HepG2 (cell line): Measurements from ENCODE around the gene POLRMT. TPM values are rescaled to one million over a fixed set of nuclear protein-coding genes. Genes with fewer than 3 reads are reported as not detected.

Experiments
- ADNP ChIP-seq: sonication (generic); formaldehyde crosslinking; IDR thresholded peaks from 2 replicates; pipeline ENCODE4 v1.4.0; 2020; ENCODE audit warnings: missing genetic modification reagents
- AHR ChIP-seq: IDR thresholded peaks from 2 replicates; pipeline ENCODE4 v1.6.1; 2018; ENCODE audit warnings: missing genetic modification reagents, missing compliant biosample characterization
- FIP1L1 ChIP-seq: fragments of 200-400 bp; formaldehyde crosslinking; IDR thresholded peaks from 2 replicates; pipeline ENCODE4 v1.6.1; 2018; ENCODE audit warnings: low read depth, mild to moderate bottlenecking, low read length, moderate library complexity, borderline replicate concordance; ENCODE audit not compliant: insufficient read depth
- FOSL2 ChIP-seq: sonication (generic); formaldehyde crosslinking; IDR thresholded peaks from 2 replicates; pipeline ENCODE4 v1.4.0; 2020; ENCODE audit warnings: missing genetic modification reagents
- FOXA1 ChIP-seq, 2 experiments: fragments of 450-650 bp in 1 of 2; sonication (generic) in 1 of 2; formaldehyde crosslinking in 1 of 2; IDR thresholded peaks; 2 replicates each; pipeline versions ENCODE4 v1.4.0 to v1.6.1; 2016 to 2020; ENCODE audit warnings: missing genetic modification reagents in 1 of 2
- GABPA ChIP-seq, 2 experiments: IDR thresholded peaks; 2 replicates each; pipeline ENCODE4 v1.6.1; 2011 to 2016; ENCODE audit warnings: low read depth in 2 of 2, low read length in 1 of 2, missing biosample characterization in 1 of 2, missing genetic modification characterization in 1 of 2
- KDM5B ChIP-seq: sonication (generic); formaldehyde crosslinking; IDR thresholded peaks from 2 replicates; pipeline ENCODE4 v1.4.0; 2020; ENCODE audit warnings: missing genetic modification reagents, mild to moderate bottlenecking, borderline replicate concordance
- KMT2A ChIP-seq: sonication (generic); formaldehyde crosslinking; IDR thresholded peaks from 2 replicates; pipeline ENCODE4 v1.4.0; 2020; ENCODE audit warnings: missing genetic modification reagents
- MATR3 ChIP-seq: sonication (generic); formaldehyde crosslinking; IDR thresholded peaks from 2 replicates; pipeline ENCODE4 v1.4.0; 2020; ENCODE audit warnings: missing genetic modification reagents
- MYNN ChIP-seq: sonication (generic); formaldehyde crosslinking; IDR thresholded peaks from 2 replicates; pipeline ENCODE4 v1.4.0; 2020; ENCODE audit warnings: mild to moderate bottlenecking, low read depth, missing genetic modification reagents
- PCBP1 ChIP-seq: fragments of 200-400 bp; formaldehyde crosslinking; IDR thresholded peaks from 2 replicates; pipeline ENCODE4 v1.6.1; 2017; ENCODE audit warnings: mild to moderate bottlenecking, low read depth, low read length, borderline replicate concordance
- PHF8 ChIP-seq: sonication (generic); formaldehyde crosslinking; IDR thresholded peaks from 2 replicates; pipeline ENCODE4 v1.5.0; 2020; ENCODE audit warnings: missing genetic modification reagents
- SMC3 ChIP-seq: IDR thresholded peaks from 2 replicates; pipeline ENCODE4 v1.6.1; 2011; ENCODE audit warnings: low read length, improper control_type of control experiment
- ZMYM2 ChIP-seq: sonication (generic); formaldehyde crosslinking; IDR thresholded peaks from 2 replicates; pipeline ENCODE4 v1.8.0; 2022; ENCODE audit warnings: mild to moderate bottlenecking, missing genetic modification reagents
- ZNF317 ChIP-seq: sonication (generic); formaldehyde crosslinking; IDR thresholded peaks from 2 replicates; pipeline ENCODE4 v1.5.0; 2020; ENCODE audit warnings: mild to moderate bottlenecking, missing genetic modification reagents
- ZNF564 ChIP-seq: sonication (generic); formaldehyde crosslinking; IDR thresholded peaks from 2 replicates; pipeline ENCODE4 v1.8.1; 2023; ENCODE audit warnings: mild to moderate bottlenecking, missing genetic modification reagents
- ZNF607 ChIP-seq: sonication (generic); formaldehyde crosslinking; IDR thresholded peaks from 2 replicates; pipeline ENCODE4 v1.5.1; 2020; ENCODE audit warnings: missing genetic modification reagents, mild to moderate bottlenecking, borderline replicate concordance
- ZNF747 ChIP-seq: sonication (generic); formaldehyde crosslinking; IDR thresholded peaks from 2 replicates; pipeline ENCODE4 v1.8.1; 2023; ENCODE audit warnings: missing genetic modification reagents, mild to moderate bottlenecking, borderline replicate concordance
- ZNF777 ChIP-seq: sonication (generic); formaldehyde crosslinking; IDR thresholded peaks from 2 replicates; pipeline ENCODE4 v1.4.0; 2020; ENCODE audit warnings: missing genetic modification reagents
- ZNF879 ChIP-seq: sonication (generic); formaldehyde crosslinking; IDR thresholded peaks from 2 replicates; pipeline ENCODE4 v1.8.1; 2023; ENCODE audit warnings: missing genetic modification reagents
- polyA plus RNA-seq, 8 experiments: library from polyadenylated mRNA; depleted of rRNA in 3 of 8; stranded (reverse) in 7 of 8; unstranded in 1 of 8; fragments of >200 nt; fragmentation: Illumina TruSeq in 4 of 8; extraction: Trizol in 4 of 8; gene quantifications; 2 replicates each; pipeline versions ENCODE4 v1.2.1 to v1.2.3, GENCODE V29; 2011 to 2016; ENCODE audit warnings: low read depth in 4 of 8, missing spikeins in 1 of 8, mixed read lengths in 1 of 8; ENCODE audit not compliant: insufficient read depth in 1 of 8
- total RNA-seq, 5 experiments: library from RNA; depleted of rRNA; stranded (reverse); fragments of >200 nt; fragmentation: Illumina TruSeq; extraction: Trizol; gene quantifications; 2 replicates each; pipeline ENCODE4 v1.2.3, GENCODE V29; 2016; ENCODE audit warnings: low read depth in 1 of 5
- TF ChIP-seq, protein P1 (sequence below): sonication (generic); formaldehyde crosslinking; IDR thresholded peaks from 2 replicates; pipeline ENCODE4 v1.8.1; 2023; ENCODE audit warnings: mild to moderate bottlenecking, inconsistent platforms, moderate library complexity, missing genetic modification reagents, borderline replicate concordance
- TF ChIP-seq, protein P2 (sequence below): sonication (generic); formaldehyde crosslinking; IDR thresholded peaks from 2 replicates; pipeline ENCODE4 v1.5.1; 2020; ENCODE audit warnings: mild to moderate bottlenecking, missing genetic modification reagents, moderate library complexity
- TF ChIP-seq, protein P3 (sequence below): sonication (generic); formaldehyde crosslinking; conservative IDR thresholded peaks from 2 replicates; pipeline ENCODE4 v1.4.0; 2020; ENCODE audit warnings: missing genetic modification reagents
- TF ChIP-seq, protein P4 (sequence below): IDR thresholded peaks from 2 replicates; pipeline ENCODE4 v1.6.1; 2016; ENCODE audit warnings: low read depth, control low read depth

The POLRMT gene
- total and polyA plus RNA-seq, 2 of the 13 experiments (the other 11 are each of a cell fraction or from before 2014, with no cell fraction given): 78.0 to 101 TPM

DNA sequence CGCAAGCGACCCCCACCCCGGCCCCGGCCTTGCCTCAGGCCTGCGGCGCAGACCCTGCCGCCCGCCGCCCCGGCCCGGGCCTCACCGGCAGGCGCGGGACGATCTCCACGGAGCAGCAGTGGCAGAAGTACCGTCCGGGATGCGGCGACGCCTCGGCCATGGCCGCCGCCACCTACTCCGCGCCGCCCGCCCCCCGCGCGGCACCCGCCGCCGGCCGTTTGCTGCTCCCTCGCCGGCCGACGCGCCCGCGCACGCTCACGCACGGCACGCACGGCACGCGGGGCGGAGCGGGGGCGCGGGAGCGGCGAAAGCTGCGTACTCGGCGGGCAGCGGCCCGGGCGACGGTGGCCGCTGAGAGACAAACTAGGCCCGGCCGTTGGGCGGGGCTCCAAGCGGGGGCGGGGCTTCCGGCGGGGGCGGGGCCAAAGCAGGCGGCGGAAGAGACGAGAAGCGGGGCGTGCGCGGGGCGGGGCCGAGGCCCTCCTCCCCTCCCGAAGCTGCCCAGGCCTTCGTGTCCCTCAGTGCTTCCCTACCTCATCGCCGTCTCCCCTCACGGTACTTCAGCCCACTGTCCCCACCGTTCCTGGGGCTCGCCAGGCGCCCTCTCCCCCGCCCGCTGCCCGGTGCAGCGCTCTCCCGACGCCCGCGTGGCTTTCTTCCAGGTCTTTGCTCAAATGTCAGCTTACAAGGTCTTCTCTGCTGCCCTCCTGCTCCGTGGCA, 29.8 kb upstream of the POLRMT start, which contains the start of gene RNF126 (continued):
- TF ChIP-seq, protein P1, sequence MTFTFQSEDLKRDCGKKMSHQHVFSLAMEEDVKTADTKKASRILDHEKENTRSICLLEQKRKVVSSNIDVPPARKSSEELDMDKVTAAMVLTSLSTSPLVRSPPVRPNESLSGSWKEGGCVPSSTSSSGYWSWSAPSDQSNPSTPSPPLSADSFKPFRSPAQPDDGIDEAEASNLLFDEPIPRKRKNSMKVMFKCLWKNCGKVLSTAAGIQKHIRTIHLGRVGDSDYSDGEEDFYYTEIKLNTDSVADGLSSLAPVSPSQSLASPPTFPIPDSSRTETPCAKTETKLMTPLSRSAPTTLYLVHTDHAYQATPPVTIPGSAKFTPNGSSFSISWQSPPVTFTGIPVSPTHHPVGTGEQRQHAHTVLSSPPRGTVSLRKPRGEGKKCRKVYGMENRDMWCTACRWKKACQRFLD (CRISPR knock-in tag): no peak
- TF ChIP-seq FOSL2 (CRISPR knock-in tag) (no peak), KMT2A (CRISPR knock-in tag) (no peak), ZNF747 (CRISPR knock-in tag) (no peak; the same call in 1 of the 2 replicates), AHR (no peak; the same call in 1 of the 2 replicates), ZNF317 (CRISPR knock-in tag) (no peak), ZNF879 (CRISPR knock-in tag) (no peak), FOXA1 (IDR thresholded peaks at IDR 0.05) (no peak), FOXA1 (CRISPR knock-in tag; IDR thresholded peaks at IDR 0.05) (0 out of 2 replicates have a peak, but pooled peaks have one; percentile 2), ZNF607 (0 out of 2 replicates have a peak, but pooled peaks have one; percentile 20), FIP1L1 (no peak), ADNP (CRISPR knock-in tag) (no peak), MATR3 (CRISPR knock-in tag) (no peak), PCBP1 (no peak), ZMYM2 (CRISPR knock-in tag) (no peak), ZNF777 (CRISPR knock-in tag) (peak; percentile 17; the same call in 1 of the 2 replicates), SMC3 (no peak), KDM5B (no peak), PHF8 (CRISPR knock-in tag) (peak; percentile 47; the same call in 1 of the 2 replicates), MYNN (CRISPR knock-in tag) (no peak), GABPA (IDR thresholded peaks at IDR 0.05; ENCODE audit: low read depth, low read length) (peak; percentile 41), GABPA (CRISPR knock-in tag; IDR thresholded peaks at IDR 0.05; ENCODE audit: low read depth) (no peak), ZNF564 (CRISPR knock-in tag) (0 out of 2 replicates have a peak, but pooled peaks have one; percentile 10)
- TF ChIP-seq, protein P2, sequence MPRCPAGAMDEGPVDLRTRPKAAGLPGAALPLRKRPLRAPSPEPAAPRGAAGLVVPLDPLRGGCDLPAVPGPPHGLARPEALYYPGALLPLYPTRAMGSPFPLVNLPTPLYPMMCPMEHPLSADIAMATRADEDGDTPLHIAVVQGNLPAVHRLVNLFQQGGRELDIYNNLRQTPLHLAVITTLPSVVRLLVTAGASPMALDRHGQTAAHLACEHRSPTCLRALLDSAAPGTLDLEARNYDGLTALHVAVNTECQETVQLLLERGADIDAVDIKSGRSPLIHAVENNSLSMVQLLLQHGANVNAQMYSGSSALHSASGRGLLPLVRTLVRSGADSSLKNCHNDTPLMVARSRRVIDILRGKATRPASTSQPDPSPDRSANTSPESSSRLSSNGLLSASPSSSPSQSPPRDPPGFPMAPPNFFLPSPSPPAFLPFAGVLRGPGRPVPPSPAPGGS: 0 out of 2 replicates have a peak, but pooled peaks have one; percentile 40
- TF ChIP-seq, protein P3, sequence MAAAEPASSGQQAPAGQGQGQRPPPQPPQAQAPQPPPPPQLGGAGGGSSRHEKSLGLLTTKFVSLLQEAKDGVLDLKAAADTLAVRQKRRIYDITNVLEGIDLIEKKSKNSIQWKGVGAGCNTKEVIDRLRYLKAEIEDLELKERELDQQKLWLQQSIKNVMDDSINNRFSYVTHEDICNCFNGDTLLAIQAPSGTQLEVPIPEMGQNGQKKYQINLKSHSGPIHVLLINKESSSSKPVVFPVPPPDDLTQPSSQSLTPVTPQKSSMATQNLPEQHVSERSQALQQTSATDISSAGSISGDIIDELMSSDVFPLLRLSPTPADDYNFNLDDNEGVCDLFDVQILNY (CRISPR knock-in tag): no peak; the same call in 1 of the 2 replicates
- TF ChIP-seq, protein P4, sequence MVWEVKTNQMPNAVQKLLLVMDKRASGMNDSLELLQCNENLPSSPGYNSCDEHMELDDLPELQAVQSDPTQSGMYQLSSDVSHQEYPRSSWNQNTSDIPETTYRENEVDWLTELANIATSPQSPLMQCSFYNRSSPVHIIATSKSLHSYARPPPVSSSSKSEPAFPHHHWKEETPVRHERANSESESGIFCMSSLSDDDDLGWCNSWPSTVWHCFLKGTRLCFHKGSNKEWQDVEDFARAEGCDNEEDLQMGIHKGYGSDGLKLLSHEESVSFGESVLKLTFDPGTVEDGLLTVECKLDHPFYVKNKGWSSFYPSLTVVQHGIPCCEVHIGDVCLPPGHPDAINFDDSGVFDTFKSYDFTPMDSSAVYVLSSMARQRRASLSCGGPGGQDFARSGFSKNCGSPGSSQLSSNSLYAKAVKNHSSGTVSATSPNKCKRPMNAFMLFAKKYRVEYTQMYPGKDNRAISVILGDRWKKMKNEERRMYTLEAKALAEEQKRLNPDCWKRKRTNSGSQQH (CRISPR knock-in tag): peak; percentile 32; the same call in 1 of the 2 replicates
